Bronchial epithelial cell (primary cell): ENCODE measurements around the gene NAGLU. TPM values are rescaled to one million over a fixed set of nuclear protein-coding genes. Genes with fewer than 3 reads are reported as not detected.

Experiments used
- DNase-seq: peaks from one replicate; pipeline ENCODE4 v3.0.0-alpha.2; 2010; ENCODE audit warnings: low read depth
- FAIRE-seq: peaks from 2 replicates; lab custom pipeline; 2011; peaks lifted over from hg19 to GRCh38; lab: Jason Lieb, UNC
- H3K27me3 ChIP-seq: 2 replicates; pipeline ENCODE4 v1.5.1; 2011; ENCODE audit warnings: low read length; ENCODE audit not compliant: control insufficient read depth, insufficient read depth
- H3K36me3 ChIP-seq: 2 replicates; pipeline ENCODE4 v1.5.1; 2011; ENCODE audit warnings: low read length; ENCODE audit not compliant: control insufficient read depth, insufficient read depth
- H3K4me3 ChIP-seq: 2 replicates; pipeline ENCODE4 v1.5.1; 2011; ENCODE audit warnings: mild to moderate bottlenecking, low read depth, low read length, control low read depth
- CTCF ChIP-seq: IDR thresholded peaks from 2 replicates; pipeline ENCODE4 v1.5.1; 2011; ENCODE audit warnings: mild to moderate bottlenecking, moderate library complexity, low read length, control low read depth, inconsistent platforms; ENCODE audit not compliant: insufficient read depth, severe bottlenecking
- total RNA-seq: library from RNA; depleted of rRNA; stranded (reverse); fragments of >200 nt; gene quantifications from 2 replicates; pipeline ENCODE4 v1.2.1, GENCODE V29; 2014

The NAGLU gene
- total RNA-seq, 1 donor from 2014 or later: 14.2 TPM

GRCh38 chr17:42590886-42591285 lies 54.8 kb downstream of the NAGLU start:
- no peaks in the 10 kb centered on the region for H3K27me3 ChIP-seq
- TF ChIP-seq CTCF: no peak
- FAIRE-seq (no peak), DNase-seq (no peak)
- no peak overlapping the region for H3K4me3 ChIP-seq
- peaks cover 5% of the 10 kb centered on the region for H3K36me3 ChIP-seq

- H3K27me3 ChIP-seq: no peaks in the 10 kb centered on the region
- no peak for DNase-seq
- no peak for FAIRE-seq
- H3K36me3 ChIP-seq: peaks cover 3% of the 10 kb centered on the region
- no peak for TF ChIP-seq CTCF
- no peak overlapping the region for H3K4me3 ChIP-seq
Observed at GRCh38 chr17:42591411-42591810, 55.4 kb downstream of the NAGLU start.

Other genes starting within 250 kb of the NAGLU start
- gene STAT5A, start 247.7 kb upstream of the NAGLU start, total RNA-seq: 1.3 TPM in 2 replicates
- gene STAT3, start 147.8 kb upstream of the NAGLU start, total RNA-seq: 40.0 and 56.6 TPM in 2 replicates
- gene CAVIN1, start 113.0 kb upstream of the NAGLU start, total RNA-seq: 126 and 159 TPM in 2 replicates
- 20.0 and 54.2 TPM in 2 replicates for gene ATP6V0A1, start 77.4 kb upstream of the NAGLU start, total RNA-seq
- gene HSD17B1, start 16.7 kb downstream of the NAGLU start, total RNA-seq: 7.4 and 22.8 TPM in 2 replicates
- 9.0 and 18.4 TPM in 2 replicates for gene COASY, start 25.9 kb downstream of the NAGLU start, total RNA-seq
- 28.3 and 33.2 TPM in 2 replicates for gene MLX, start 30.9 kb downstream of the NAGLU start, total RNA-seq
- 1.3 and 2.0 TPM in 2 replicates for gene PSMC3IP, start 41.5 kb downstream of the NAGLU start, total RNA-seq
- gene RETREG3, start 73.1 kb downstream of the NAGLU start, total RNA-seq: 66.1 and 69.3 TPM in 2 replicates
- gene TUBG1, start 73.4 kb downstream of the NAGLU start, total RNA-seq: 12.1 and 21.5 TPM in 2 replicates
- 5.3 and 6.7 TPM in 2 replicates for gene TUBG2, start 123.0 kb downstream of the NAGLU start, total RNA-seq
- gene PLEKHH3, start 140.8 kb downstream of the NAGLU start, total RNA-seq: 15.3 and 26.9 TPM in 2 replicates
- gene CCR10, start 145.6 kb downstream of the NAGLU start, total RNA-seq: 0.13 TPM in 1 of 2 replicates, not detected in the other
- 0.51 and 0.53 TPM in 2 replicates for gene CNTNAP1, start 146.3 kb downstream of the NAGLU start, total RNA-seq
- 16.1 and 18.2 TPM in 2 replicates for gene EZH1, start 208.8 kb downstream of the NAGLU start, total RNA-seq
- not detected in 2 replicates for gene RAMP2, start 225.0 kb downstream of the NAGLU start, total RNA-seq
- 65.3 and 76.0 TPM in 2 replicates for gene VPS25, start 237.2 kb downstream of the NAGLU start, total RNA-seq
- under 0.01 and 0.13 TPM in 2 replicates for gene WNK4, start 244.4 kb downstream of the NAGLU start, total RNA-seq